ENCODE measurements around the gene OXNAD1. TPM values are rescaled to one million over a fixed set of nuclear protein-coding genes. Genes with fewer than 3 reads are reported as not detected.

Gene OXNAD1
- total RNA-seq, 2 donors from 2014 or later = 23.4 to 26.2 TPM

- Histone ChIP-seq H3K36me3 (no peaks in the 10 kb centered on the region), H3K9me3 (no peaks in the 10 kb centered on the region), H3K9ac (ENCODE audit: low read depth in 2 of 2, low read length in 2 of 2) (no peak overlapping the region), H3K4me3 (no peak overlapping the region), H3K27ac (no peak overlapping the region), H3K4me1 (no peaks in the 10 kb centered on the region), H3K27me3 (no peaks in the 10 kb centered on the region)
- TF ChIP-seq CTCF (IDR thresholded peaks at IDR 0.05) = no peak
- intact Hi-C loops (cut with DNase I) = no loop called here
- no peak for DNase-seq
These were observed 28.9 kb upstream of the OXNAD1 start for GRCh38 chr3:16236030-16236639.

GRCh38 chr3:16236856-16237393 is 28.1 kb upstream of the OXNAD1 start:
- no peak for TF ChIP-seq CTCF (IDR thresholded peaks at IDR 0.05)
- Histone ChIP-seq H3K9ac (ENCODE audit: low read depth in 2 of 2, low read length in 2 of 2) (no peak overlapping the region), H3K27ac (no peak overlapping the region), H3K4me1 (no peaks in the 10 kb centered on the region), H3K27me3 (no peaks in the 10 kb centered on the region), H3K4me3 (no peak overlapping the region), H3K9me3 (no peaks in the 10 kb centered on the region), H3K36me3 (no peaks in the 10 kb centered on the region)
- intact Hi-C loops (cut with DNase I) = no loop called here
- no peak for DNase-seq

GRCh38 chr3:16239086-16239770 is 25.8 kb upstream of the OXNAD1 start:
- H3K9me3 ChIP-seq = no peaks in the 10 kb centered on the region
- H3K36me3 ChIP-seq = no peaks in the 10 kb centered on the region
- H3K27me3 ChIP-seq = no peaks in the 10 kb centered on the region
- no peaks in the 10 kb centered on the region for H3K4me1 ChIP-seq
- H3K9ac ChIP-seq (ENCODE audit: low read depth in 2 of 2, low read length in 2 of 2) = no peak overlapping the region
- DNase-seq = no peak
- H3K4me3 ChIP-seq = no peak overlapping the region
- TF ChIP-seq CTCF (IDR thresholded peaks at IDR 0.05) = no peak
- intact Hi-C loops (cut with DNase I) = no loop called here
- H3K27ac ChIP-seq = no peak overlapping the region

GRCh38 chr3:16239780-16240179 is 25.2 kb upstream of the OXNAD1 start:
- TF ChIP-seq CTCF (IDR thresholded peaks at IDR 0.05) = no peak
- H3K27ac ChIP-seq = no peak overlapping the region
- no peaks in the 10 kb centered on the region for H3K9me3 ChIP-seq
- intact Hi-C loops (cut with DNase I) = loop anchor here (10.0 kb wide), 2 partner anchors 425 to 605 kb away; no protein-coding TSS in a partner anchor
- DNase-seq = no peak
- H3K27me3 ChIP-seq = no peaks in the 10 kb centered on the region
- H3K4me1 ChIP-seq = no peaks in the 10 kb centered on the region
- no peak overlapping the region for H3K4me3 ChIP-seq
- no peaks in the 10 kb centered on the region for H3K36me3 ChIP-seq
- no peak overlapping the region for H3K9ac ChIP-seq (ENCODE audit: low read depth in 2 of 2, low read length in 2 of 2)

- DNase-seq = no peak
- no peaks in the 10 kb centered on the region for H3K36me3 ChIP-seq
- intact Hi-C loops (cut with DNase I) = loop anchor here (10.0 kb wide), 2 partner anchors 426 to 606 kb away; no protein-coding TSS in a partner anchor
- H3K9ac ChIP-seq (ENCODE audit: low read depth in 2 of 2, low read length in 2 of 2) = no peak overlapping the region
- no peak overlapping the region for H3K4me3 ChIP-seq
- no peaks in the 10 kb centered on the region for H3K4me1 ChIP-seq
- no peak for TF ChIP-seq CTCF (IDR thresholded peaks at IDR 0.05)
- H3K27me3 ChIP-seq = no peaks in the 10 kb centered on the region
- no peak overlapping the region for H3K27ac ChIP-seq
- no peaks in the 10 kb centered on the region for H3K9me3 ChIP-seq
These were observed 24.6 kb upstream of the OXNAD1 start for GRCh38 chr3:16240229-16241023.

All from colonic mucosa (tissue), 4 donors.